Skeletal muscle tissue (tissue), 4 donors: Measurements from ENCODE around the gene RANBP3. TPM values are rescaled to one million over a fixed set of nuclear protein-coding genes. Genes with fewer than 3 reads are reported as not detected.
A peak's percentile ranks its signal among the peaks of the same experiment; 100 is the strongest.
"Not testable (repeated sequence)": the region's sequence is repeated elsewhere in the genome, so short reads cannot be mapped to it uniquely, and the experiment has no call there.

ENCODE experiments used
- H3K27ac ChIP-seq: one replicate; pipeline ENCODE4 v1.7.0; 2013; ENCODE audit warnings: mild to moderate bottlenecking, low read depth, low read length, inconsistent platforms
- H3K27me3 ChIP-seq, 3 donors: one replicate each; pipeline ENCODE4 v1.7.0; 2013; ENCODE audit warnings: low read length in 3 of 3; ENCODE audit not compliant: control insufficient read depth in 3 of 3, insufficient read depth in 3 of 3
- H3K36me3 ChIP-seq, 3 donors: one replicate each; pipeline ENCODE4 v1.7.0; 2013; ENCODE audit warnings: low read length in 3 of 3; ENCODE audit not compliant: control insufficient read depth in 3 of 3, insufficient read depth in 3 of 3
- H3K4me1 ChIP-seq, 3 donors: one replicate each; pipeline ENCODE4 v1.7.0; 2013; ENCODE audit warnings: low read length in 3 of 3, mild to moderate bottlenecking in 3 of 3; ENCODE audit not compliant: control insufficient read depth in 3 of 3, insufficient read depth in 3 of 3
- H3K4me3 ChIP-seq, 3 donors: one replicate each; pipeline ENCODE4 v1.7.0; 2013; ENCODE audit warnings: low read length in 3 of 3
- H3K9ac ChIP-seq, 3 donors: one replicate each; pipeline ENCODE4 v1.7.0; 2013; ENCODE audit warnings: low read length in 3 of 3, mild to moderate bottlenecking in 3 of 3, moderate library complexity in 2 of 3, low read depth in 1 of 3
- H3K9me3 ChIP-seq, 3 donors: one replicate each; pipeline ENCODE4 v1.7.0; 2013; ENCODE audit warnings: low read length in 3 of 3; ENCODE audit not compliant: control insufficient read depth in 3 of 3
- total RNA-seq: library from RNA; depleted of rRNA; stranded (reverse); fragments of >200 nt; gene quantifications from one replicate; pipeline ENCODE4 v1.2.3, GENCODE V29; 2014
- donor health status: Osteomylitis.

Gene RANBP3
- total RNA-seq, 1 donor from 2014 or later: 26.6 TPM

DNA sequence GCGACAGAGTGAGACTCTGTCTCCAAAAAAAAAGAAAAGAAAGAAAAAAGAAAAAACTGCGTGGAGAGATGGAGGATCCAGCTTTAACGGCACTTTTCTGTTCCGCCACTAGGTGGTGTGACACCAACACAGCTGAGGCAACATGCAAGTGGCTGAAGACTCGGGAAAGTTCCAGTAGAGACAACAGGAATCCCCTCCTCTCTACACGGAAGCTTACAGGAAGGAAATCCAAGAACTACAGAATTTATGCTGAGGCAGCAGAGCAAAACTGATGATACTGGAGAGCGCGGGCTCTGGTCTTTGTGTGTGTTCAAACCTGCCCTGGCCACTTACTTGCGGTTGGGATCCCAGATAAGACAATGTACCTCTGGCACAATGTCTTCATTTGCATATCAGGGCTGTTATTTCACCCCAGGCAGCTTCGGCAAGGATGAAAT is 9.9 kb downstream of the RANBP3 start:
- H3K4me3 ChIP-seq: peak overlapping the region; percentile 29 to 58 (median 35)
- H3K9me3 ChIP-seq: no peaks in the 10 kb centered on the region
- H3K4me1 ChIP-seq: peaks cover 46 to 75% (median 58%) of the 10 kb centered on the region in 3 donors
- no peaks in the 10 kb centered on the region for H3K27me3 ChIP-seq
- H3K27ac ChIP-seq: peak overlapping the region; percentile 50
- peak overlapping the region; percentile 51 to 74 (median 62) for H3K9ac ChIP-seq
- H3K36me3 ChIP-seq: peaks cover 3 to 15% (median 5%) of the 10 kb centered on the region in 3 donors

GRCh38 chr19:5967571-5967970 is 10.4 kb downstream of the RANBP3 start:
- H3K4me1 ChIP-seq: peaks cover 51 to 80% (median 62%) of the 10 kb centered on the region in 3 donors

GRCh38 chr19:5966941-5967340 is 11.0 kb downstream of the RANBP3 start:
- Histone ChIP-seq H3K27me3 (no peaks in the 10 kb centered on the region), H3K4me3 (no peak overlapping the region), H3K9ac (no peak overlapping the region), H3K9me3 (no peaks in the 10 kb centered on the region), H3K36me3 (peaks cover 0 to 13% (median 3%) of the 10 kb centered on the region in 3 donors), H3K27ac (no peak overlapping the region), H3K4me1 (peaks cover 57 to 86% (median 68%) of the 10 kb centered on the region in 3 donors)

More at GRCh38 chr19:5967571-5967970, 10.4 kb downstream of the RANBP3 start:
- Histone ChIP-seq H3K27me3 (no peaks in the 10 kb centered on the region), H3K27ac (no peak overlapping the region), H3K9ac (peak overlapping the region in 1 of 3 donors; percentile 14), H3K9me3 (no peaks in the 10 kb centered on the region), H3K36me3 (peaks cover 3 to 13% (median 5%) of the 10 kb centered on the region in 3 donors), H3K4me3 (no peak overlapping the region)

DNA sequence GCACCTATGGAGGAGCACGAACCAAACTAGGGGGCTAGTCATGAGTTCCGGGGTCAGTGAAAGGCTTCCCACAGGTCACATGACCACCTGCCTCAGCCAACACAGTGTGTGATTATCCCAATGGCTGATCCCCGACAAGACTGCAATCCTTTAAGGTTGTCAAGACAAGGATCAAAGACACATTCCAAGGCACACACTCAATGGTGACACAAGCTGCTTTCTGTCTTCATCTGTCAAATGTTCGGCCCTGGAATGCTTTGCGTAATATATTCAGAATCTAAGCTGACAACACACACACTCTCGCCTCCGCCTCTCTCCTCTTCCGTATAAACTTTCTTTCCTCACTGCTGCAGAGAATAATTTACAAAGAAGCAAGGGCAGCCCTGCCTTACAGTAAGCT is 11.7 kb downstream of the RANBP3 start:
- Histone ChIP-seq H3K27ac (no peak overlapping the region), H3K4me1 (peaks cover 63 to 91% (median 73%) of the 10 kb centered on the region in 3 donors), H3K9ac (peak overlapping the region in 1 of 3 donors; percentile 11), H3K27me3 (no peaks in the 10 kb centered on the region), H3K4me3 (no peak overlapping the region), H3K36me3 (peaks cover 0 to 13% (median 3%) of the 10 kb centered on the region in 3 donors), H3K9me3 (no peaks in the 10 kb centered on the region)

DNA sequence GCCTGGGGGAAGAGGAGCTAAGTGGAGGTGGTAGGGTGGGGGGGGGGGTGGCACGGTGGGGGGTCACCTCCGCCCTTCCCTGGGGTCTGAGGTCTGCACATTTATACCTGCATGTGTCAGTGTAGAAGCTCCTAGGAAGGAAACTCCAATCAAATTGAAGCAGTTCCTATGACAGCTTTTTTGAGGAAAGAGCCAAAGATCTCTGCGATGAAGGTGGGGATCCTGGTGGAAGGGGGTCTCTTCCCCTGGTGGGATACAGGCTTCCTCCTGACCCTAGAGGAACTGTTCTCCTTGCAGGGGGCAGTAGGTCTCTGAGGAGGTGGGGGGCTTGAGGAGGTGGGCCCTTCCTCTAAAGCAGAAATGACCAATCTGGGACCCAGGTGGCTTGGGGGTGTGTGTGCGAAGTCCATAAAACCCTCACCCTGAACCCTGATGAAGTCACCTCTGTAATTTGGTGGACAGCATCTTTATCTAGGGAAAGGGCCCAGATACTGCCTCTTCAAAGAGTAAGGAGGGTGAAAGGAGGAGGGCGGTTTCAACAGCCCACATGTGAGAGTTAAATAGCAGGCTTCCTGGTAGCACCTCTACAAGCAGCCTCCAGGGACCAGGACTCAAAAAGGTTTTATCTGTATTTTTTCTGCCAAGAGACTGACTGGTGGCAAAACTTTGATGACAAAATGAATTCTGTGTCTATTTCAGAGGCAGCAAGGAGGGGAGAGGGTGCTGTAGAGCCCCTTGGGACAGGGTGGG is 12.9 kb downstream of the RANBP3 start:
- Histone ChIP-seq H3K27ac (no peak overlapping the region), H3K36me3 (peaks cover 0 to 9% (median 3%) of the 10 kb centered on the region in 3 donors), H3K9ac (no peak overlapping the region), H3K4me1 (peaks cover 70 to 93% (median 79%) of the 10 kb centered on the region in 3 donors), H3K9me3 (no peaks in the 10 kb centered on the region), H3K4me3 (no peak overlapping the region), H3K27me3 (no peaks in the 10 kb centered on the region)

- no peak overlapping the region for H3K27ac ChIP-seq
Measured at GRCh38 chr19:5963855-5964254, 14.1 kb downstream of the RANBP3 start.

GRCh38 chr19:5963259-5963658 is 14.7 kb downstream of the RANBP3 start:
- peak overlapping the region; percentile 39 for H3K27ac ChIP-seq
- H3K9ac ChIP-seq, H3K4me3 ChIP-seq, H3K9me3 ChIP-seq, H3K27me3 ChIP-seq: not testable (repeated sequence)
- H3K4me1 ChIP-seq: peaks cover 65 to 93% (median 78%) of the 10 kb centered on the region in 3 donors
- H3K36me3 ChIP-seq: peaks cover 3 to 11% (median 3%) of the 10 kb centered on the region in 3 donors

More at GRCh38 chr19:5963855-5964254, 14.1 kb downstream of the RANBP3 start:
- Histone ChIP-seq H3K4me3 (no peak overlapping the region), H3K27me3 (no peaks in the 10 kb centered on the region), H3K4me1 (peaks cover 67 to 93% (median 78%) of the 10 kb centered on the region in 3 donors), H3K9me3 (no peaks in the 10 kb centered on the region), H3K36me3 (peaks cover 0 to 10% (median 3%) of the 10 kb centered on the region in 3 donors), H3K9ac (peak overlapping the region in 1 of 3 donors; percentile 33)

- Histone ChIP-seq H3K4me3 (peak overlapping the region; percentile 11 to 57 (median 56)), H3K9me3 (no peaks in the 10 kb centered on the region), H3K4me1 (peaks cover 55 to 86% (median 73%) of the 10 kb centered on the region in 3 donors), H3K36me3 (peaks cover 3 to 15% (median 3%) of the 10 kb centered on the region in 3 donors), H3K27ac (peak overlapping the region; percentile 39), H3K27me3 (no peaks in the 10 kb centered on the region), H3K9ac (peak overlapping the region; percentile 13 to 54 (median 40))
Measured at GRCh38 chr19:5961969-5962945, 15.7 kb downstream of the RANBP3 start.

GRCh38 chr19:5961641-5961968 is 16.3 kb downstream of the RANBP3 start:
- H3K9ac ChIP-seq: peak overlapping the region in 1 of 3 donors; percentile 54
- peaks cover 3 to 15% (median 3%) of the 10 kb centered on the region in 3 donors for H3K36me3 ChIP-seq
- H3K4me3 ChIP-seq: peak overlapping the region; percentile 11 to 57 (median 41)
- not testable (repeated sequence) for H3K9me3 ChIP-seq, H3K27me3 ChIP-seq
- H3K4me1 ChIP-seq: peaks cover 50 to 85% (median 69%) of the 10 kb centered on the region in 3 donors
- peak overlapping the region; percentile 39 for H3K27ac ChIP-seq
